Psoas muscle (tissue), 8 donors: ENCODE data around the gene WDSUB1. TPM values are rescaled to one million over a fixed set of nuclear protein-coding genes. Genes with fewer than 3 reads are reported as not detected.

Experiments
- ATAC-seq, 4 donors: fragments of 200-7000 bp; cut with Tn5 transposase; one replicate each; pipeline ENCODE4 v1.9.1; 2020; ENCODE audit warnings: moderate library complexity in 3 of 4, mild to moderate bottlenecking in 2 of 4
- DNase-seq, 2 donors: peaks; one replicate each; pipeline ENCODE4 v3.0.0-alpha.2; 2020
- H3K27ac ChIP-seq: fragments of 200-600 bp; one replicate; pipeline ENCODE4 v1.8.0; 2022
- H3K27me3 ChIP-seq, 3 donors: fragments of 200-600 bp in 1 of 3; one replicate each; pipeline versions ENCODE4 v1.6.1 to v1.8.0; 2013 to 2022; ENCODE audit warnings: low read length in 2 of 3, mild to moderate bottlenecking in 2 of 3, moderate library complexity in 1 of 3; ENCODE audit not compliant: insufficient read depth in 3 of 3
- H3K36me3 ChIP-seq, 2 donors: fragments of 200-600 bp in 1 of 2; one replicate each; pipeline versions ENCODE4 v1.6.1 to v1.8.0; 2013 to 2022; ENCODE audit warnings: low read depth in 1 of 2, mild to moderate bottlenecking in 1 of 2, moderate library complexity in 1 of 2; ENCODE audit not compliant: insufficient read depth in 1 of 2
- H3K4me1 ChIP-seq: fragments of 200-600 bp; one replicate; pipeline ENCODE4 v1.8.0; 2022
- H3K4me3 ChIP-seq: fragments of 200-600 bp; one replicate; pipeline ENCODE4 v1.8.0; 2022; ENCODE audit warnings: mild to moderate bottlenecking
- H3K9me3 ChIP-seq: fragments of 200-600 bp; one replicate; pipeline ENCODE4 v1.8.0; 2022
- CTCF ChIP-seq: fragments of 200-600 bp; IDR thresholded peaks from one replicate; pipeline ENCODE4 v1.8.0; 2022; ENCODE audit warnings: antibody characterized with exemption
- WGBS, 3 donors: extraction: QIAGEN DNeasy Blood & Tissue Kit; methylation state at CpG; one replicate each; pipeline versions ENCODE4 v1.1.6 to v1.1.7; 2013; 5-methylcytosine and 5-hydroxymethylcytosine counted together
- intact Hi-C, 2 donors: fragments of 100-400 bp; cut with DNase I; formaldehyde crosslinking; loops; one replicate each; pipeline versions ENCODE4 v1.11.0 to v1.14.2; 2022
- long read RNA-seq, 2 donors: library from polyadenylated mRNA; unstranded; transcript quantifications; one replicate each; pipeline ENCODE4 v2.0.0, GENCODE V29; 2021
- polyA plus RNA-seq, 3 donors: library from polyadenylated mRNA; stranded (reverse); fragments of 200-250 nt; gene quantifications; one replicate each; pipeline ENCODE4 v1.2.3, GENCODE V29; 2013
- total RNA-seq, 4 donors: library from RNA; stranded (reverse); fragmentation: NEBNext Ultra II Directional in 2 of 4; extraction: Animal tissue kit (Norgen Biotek cat#: 25700) in 2 of 4; gene quantifications; one replicate each; pipeline versions ENCODE4 v1.2.1 to v1.2.4, GENCODE V29; 2021 to 2023
- donor health status: healthy with polysubstance abuse.
- donor health status: DM: no; HTN: no; CAD: no; lungs with moderate emphysema.
- donor health status: Bipolar disorder and iron deficiency.
- donor health status: healthy.
- donor health status: DM: yes; HTN: yes; CAD: no.
- donor health status: DM: no; HTN: no; CAD: no.
- donor health status: DM: no; HTN: no; CAD: no.
- donor health status: DM: yes; HTN: yes; CAD: no.

WDSUB1 gene
- total RNA-seq (1 to 10 TPM; 3.5 to 4.9 (median 4.3) TPM), polyA plus RNA-seq (1 to 10 TPM; 4.2 to 4.6 (median 4.4) TPM)
- long read RNA-seq, donor 1, partial matches to known transcripts, result 0 of 6 reads
- long read RNA-seq, donor 1, other reads (novel, unspliced or antisense), result 4 of 6 reads
- long read RNA-seq, donor 2, partial matches to known transcripts, result 0 of 11 reads
- long read RNA-seq, donor 2, other reads (novel, unspliced or antisense), result 11 of 11 reads

GRCh38 chr2:159285929-159286708 is at the start of gene WDSUB1:
TSS of gene WDSUB1 (minus strand) at chr2:159286703. CDS start at chr2:159283069, 3,634 bp downstream.
- Histone ChIP-seq H3K36me3 (peaks cover 0 to 14% of the 10 kb centered on the region in 2 donors), H3K4me3 (peak within 1 kb of the TSS; percentile 94), H3K27me3 (no peaks in the 10 kb centered on the region), H3K4me1 (peaks cover 14% of the 10 kb centered on the region), H3K9me3 (no peaks in the 10 kb centered on the region), H3K27ac (peak within 1 kb of the TSS; percentile 92)
- intact Hi-C loops, result loop anchor here in 1 of 2 donors (1.0 to 5.0 kb wide), 2 partner anchors 34 to 330 kb away; partner anchors contain the start of gene BAZ2B
- TF ChIP-seq CTCF, result no peak
- WGBS, 3 donors, result 1% methylated on average over 53 to 64 of the region's 64 CpGs
- peak; percentile 23 to 58 (median 38) for ATAC-seq
- peak; percentile 69 to 84 for DNase-seq

- DNase-seq (peak in 1 of 2 donors; percentile 11), ATAC-seq (peak in 2 of 4 donors; percentile 24 to 53)
- intact Hi-C loops, result no loop called here
Observed at GRCh38 chr2:159326569-159327255, 40.2 kb upstream of the WDSUB1 start.

GRCh38 chr2:159322419-159322818 is 35.9 kb upstream of the WDSUB1 start:
- no peaks in the 10 kb centered on the region for H3K27me3 ChIP-seq
- intact Hi-C loops, result no loop called here
- no peak for DNase-seq
- no peak overlapping the region for H3K4me3 ChIP-seq
- TF ChIP-seq CTCF, result no peak
- ATAC-seq, result no peak
- peaks cover 4 to 80% of the 10 kb centered on the region in 2 donors for H3K36me3 ChIP-seq
- no peaks in the 10 kb centered on the region for H3K9me3 ChIP-seq
- no peaks in the 10 kb centered on the region for H3K4me1 ChIP-seq
- H3K27ac ChIP-seq, result no peak overlapping the region

More at GRCh38 chr2:159326569-159327255, 40.2 kb upstream of the WDSUB1 start:
- peaks cover 10 to 83% of the 10 kb centered on the region in 2 donors for H3K36me3 ChIP-seq
- no peak overlapping the region for H3K27ac ChIP-seq
- WGBS, 3 donors, result 94 to 96% (median 95%) methylated on average over 5 of the region's 5 CpGs
- no peak for TF ChIP-seq CTCF
- H3K4me3 ChIP-seq, result no peak overlapping the region
- no peaks in the 10 kb centered on the region for H3K9me3 ChIP-seq
- H3K4me1 ChIP-seq, result no peaks in the 10 kb centered on the region
- H3K27me3 ChIP-seq, result no peaks in the 10 kb centered on the region

- H3K27me3 ChIP-seq, result no peaks in the 10 kb centered on the region
- H3K4me3 ChIP-seq, result no peak overlapping the region
- no peak for TF ChIP-seq CTCF
- H3K36me3 ChIP-seq, result peaks cover 4 to 43% of the 10 kb centered on the region in 2 donors
- no peak for ATAC-seq
- no peak overlapping the region for H3K27ac ChIP-seq
- no peaks in the 10 kb centered on the region for H3K9me3 ChIP-seq
- DNase-seq, result no peak
- H3K4me1 ChIP-seq, result no peaks in the 10 kb centered on the region
- 88 to 94% (median 92%) methylated on average over 3 of the region's 3 CpGs for WGBS, 3 donors
- intact Hi-C loops, result no loop called here
Observed at GRCh38 chr2:159317392-159318088, 31.0 kb upstream of the WDSUB1 start.
